ENCODE results near the gene BCL7B. TPM values are rescaled to one million over a fixed set of nuclear protein-coding genes. Genes with fewer than 3 reads are reported as not detected.

The BCL7B gene
- total and polyA plus RNA-seq, 2 experiments from 2014 or later = 17.0 to 18.2 TPM

GRCh38 chr7:73599916-73600315 is 42.4 kb upstream of the BCL7B start (continued):
- TF ChIP-seq REST (IDR thresholded peaks at IDR 0.05; ENCODE audit: unreplicated experiment) (no peak), STAT1 (IDR thresholded peaks at IDR 0.05; ENCODE audit: unreplicated experiment) (no peak), ZNF462 (CRISPR knock-in tag; IDR thresholded peaks at IDR 0.05) (no peak), POLR2AphosphoS5 (IDR thresholded peaks at IDR 0.05; ENCODE audit: low read depth) (no peak)

GRCh38 chr7:73599151-73599882 is 41.8 kb upstream of the BCL7B start:
- Mint-ChIP-seq H3K4me3 (no peak overlapping the region), H3K27ac (no peak overlapping the region), H3K36me3 (ENCODE audit: low read depth) (peaks cover 4% of the 10 kb centered on the region; the same call in 2 of the 3 replicates), H3K27me3 (ENCODE audit: insufficient read depth, low read depth, poor library complexity) (peaks cover 17% of the 10 kb centered on the region), H3K4me1 (peaks cover 20% of the 10 kb centered on the region), H3K9me3 (no peaks in the 10 kb centered on the region; the same call in 2 of the 3 replicates)
- Histone ChIP-seq H3K4me3 (no peak overlapping the region), H4K20me1 (replicated peaks; ENCODE audit: insufficient read depth) (peaks cover 6% of the 10 kb centered on the region), H3K4me1 (ENCODE audit: insufficient read depth) (no peaks in the 10 kb centered on the region), H3K27ac (ENCODE audit: low read depth) (no peak overlapping the region), H3K4me2 (no peak overlapping the region), H2AFZ (no peak overlapping the region), H3F3A (replicated peaks; ENCODE audit: low read depth) (no peaks in the 10 kb centered on the region), H3K79me2 (replicated peaks; ENCODE audit: insufficient read depth) (no peaks in the 10 kb centered on the region), H3K36me3 (ENCODE audit: insufficient read depth) (no peaks in the 10 kb centered on the region), H3K27me3 (ENCODE audit: insufficient read depth) (peaks cover 4% of the 10 kb centered on the region; the same call in 1 of the 2 replicates), H3K9me2 (ENCODE audit: insufficient read depth) (peaks cover 5% of the 10 kb centered on the region; the same call in 1 of the 2 replicates)
- ATAC-seq = no peak
- DNase-seq (ENCODE audit: low spot score) = no peak
- no peak for TF ChIP-seq ZNF462 (CRISPR knock-in tag; IDR thresholded peaks at IDR 0.05)
